ENCODE measurements around the gene ADAM8.
"Not testable (repeated sequence)": the region's sequence is repeated elsewhere in the genome, so short reads cannot be mapped to it uniquely, and the experiment has no call there.

DNA sequence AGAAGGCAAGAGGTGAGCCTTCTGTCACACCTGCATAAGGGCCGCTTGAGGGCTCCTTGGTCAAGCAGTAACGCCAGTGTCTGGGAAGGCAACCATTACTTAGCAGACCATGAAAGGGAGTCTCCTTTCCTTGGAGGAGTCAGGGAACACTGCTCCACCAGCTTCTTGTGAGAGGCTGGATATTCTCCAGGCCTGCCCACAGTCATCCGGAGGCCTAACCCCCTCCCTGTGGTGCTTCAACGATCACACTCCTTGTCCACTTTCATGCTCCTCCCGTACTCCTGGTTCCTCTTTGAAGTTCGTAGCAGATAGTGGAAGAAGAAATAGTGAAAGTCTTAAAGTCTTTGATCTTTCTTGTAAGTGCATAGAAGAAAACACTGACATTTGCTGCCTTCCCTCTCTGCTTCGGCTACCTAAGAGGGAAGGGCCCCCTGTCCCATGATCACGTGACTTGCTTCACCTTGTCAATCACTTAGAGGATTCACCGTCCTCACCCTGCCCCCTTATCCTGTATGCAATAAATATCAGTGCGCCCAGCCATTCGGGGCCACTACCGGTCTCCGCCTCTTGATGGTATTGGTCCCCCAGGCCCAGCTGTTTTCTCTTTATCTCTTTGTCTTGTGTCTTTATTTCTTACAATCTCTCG lies 45.5 kb upstream of the ADAM8 start:
- TF ChIP-seq, protein P1, sequence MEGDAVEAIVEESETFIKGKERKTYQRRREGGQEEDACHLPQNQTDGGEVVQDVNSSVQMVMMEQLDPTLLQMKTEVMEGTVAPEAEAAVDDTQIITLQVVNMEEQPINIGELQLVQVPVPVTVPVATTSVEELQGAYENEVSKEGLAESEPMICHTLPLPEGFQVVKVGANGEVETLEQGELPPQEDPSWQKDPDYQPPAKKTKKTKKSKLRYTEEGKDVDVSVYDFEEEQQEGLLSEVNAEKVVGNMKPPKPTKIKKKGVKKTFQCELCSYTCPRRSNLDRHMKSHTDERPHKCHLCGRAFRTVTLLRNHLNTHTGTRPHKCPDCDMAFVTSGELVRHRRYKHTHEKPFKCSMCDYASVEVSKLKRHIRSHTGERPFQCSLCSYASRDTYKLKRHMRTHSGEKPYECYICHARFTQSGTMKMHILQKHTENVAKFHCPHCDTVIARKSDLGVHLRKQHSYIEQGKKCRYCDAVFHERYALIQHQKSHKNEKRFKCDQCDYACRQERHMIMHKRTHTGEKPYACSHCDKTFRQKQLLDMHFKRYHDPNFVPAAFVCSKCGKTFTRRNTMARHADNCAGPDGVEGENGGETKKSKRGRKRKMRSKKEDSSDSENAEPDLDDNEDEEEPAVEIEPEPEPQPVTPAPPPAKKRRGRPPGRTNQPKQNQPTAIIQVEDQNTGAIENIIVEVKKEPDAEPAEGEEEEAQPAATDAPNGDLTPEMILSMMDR (IDR thresholded peaks at IDR 0.05) = not testable (repeated sequence)
- not testable (repeated sequence) for TF ChIP-seq POLR2A (IDR thresholded peaks at IDR 0.05)
